ENCODE results near the gene FOXF1. TPM values are rescaled to one million over a fixed set of nuclear protein-coding genes. Genes with fewer than 3 reads are reported as not detected.

The FOXF1 gene
- total RNA-seq, 6 donors from 2014 or later: 6.3 to 73.6 (median 24.5) TPM

DNA sequence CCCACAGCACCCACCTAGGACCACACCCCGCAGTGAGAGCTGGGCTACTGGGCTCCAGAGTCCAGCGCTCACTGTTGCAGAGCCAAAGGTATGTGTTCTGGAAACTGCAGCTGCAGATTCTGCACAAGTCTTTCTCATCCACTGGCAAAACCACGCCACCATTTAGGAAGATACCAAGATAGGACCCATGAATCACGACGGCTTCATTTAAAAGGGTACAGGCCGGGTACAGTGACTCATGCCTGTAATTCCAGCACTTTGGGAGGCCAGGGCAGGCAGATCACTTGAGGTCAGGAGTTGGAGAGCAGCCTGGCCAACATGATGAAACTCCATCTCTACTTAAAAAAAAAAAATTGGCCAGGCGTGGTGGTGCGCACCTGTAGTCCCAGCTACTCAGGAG is 18.8 kb downstream of the FOXF1 start:
- no peaks in the 10 kb centered on the region for H3K9me3 ChIP-seq
- no peak for ATAC-seq (ENCODE audit: low FRiP score in 2 of 2)
- WGBS, 2 donors: 87 to 91% methylated on average over 7 to 8 of the region's 8 CpGs
- H3K27me3 ChIP-seq: no peaks in the 10 kb centered on the region
- no peaks in the 10 kb centered on the region for H3K4me1 ChIP-seq
- no peak overlapping the region for H3K4me3 ChIP-seq
- TF ChIP-seq EP300 (IDR thresholded peaks at IDR 0.05) (no peak), POLR2A (IDR thresholded peaks at IDR 0.05) (no peak), POLR2AphosphoS5 (IDR thresholded peaks at IDR 0.05) (no peak)
- TF ChIP-seq, protein P1, sequence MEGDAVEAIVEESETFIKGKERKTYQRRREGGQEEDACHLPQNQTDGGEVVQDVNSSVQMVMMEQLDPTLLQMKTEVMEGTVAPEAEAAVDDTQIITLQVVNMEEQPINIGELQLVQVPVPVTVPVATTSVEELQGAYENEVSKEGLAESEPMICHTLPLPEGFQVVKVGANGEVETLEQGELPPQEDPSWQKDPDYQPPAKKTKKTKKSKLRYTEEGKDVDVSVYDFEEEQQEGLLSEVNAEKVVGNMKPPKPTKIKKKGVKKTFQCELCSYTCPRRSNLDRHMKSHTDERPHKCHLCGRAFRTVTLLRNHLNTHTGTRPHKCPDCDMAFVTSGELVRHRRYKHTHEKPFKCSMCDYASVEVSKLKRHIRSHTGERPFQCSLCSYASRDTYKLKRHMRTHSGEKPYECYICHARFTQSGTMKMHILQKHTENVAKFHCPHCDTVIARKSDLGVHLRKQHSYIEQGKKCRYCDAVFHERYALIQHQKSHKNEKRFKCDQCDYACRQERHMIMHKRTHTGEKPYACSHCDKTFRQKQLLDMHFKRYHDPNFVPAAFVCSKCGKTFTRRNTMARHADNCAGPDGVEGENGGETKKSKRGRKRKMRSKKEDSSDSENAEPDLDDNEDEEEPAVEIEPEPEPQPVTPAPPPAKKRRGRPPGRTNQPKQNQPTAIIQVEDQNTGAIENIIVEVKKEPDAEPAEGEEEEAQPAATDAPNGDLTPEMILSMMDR (IDR thresholded peaks at IDR 0.05): no peak
- no peak overlapping the region for H3K27ac ChIP-seq
- no peak for DNase-seq
- H3K36me3 ChIP-seq: peaks cover 0 to 38% (median 13%) of the 10 kb centered on the region in 4 donors

DNA sequence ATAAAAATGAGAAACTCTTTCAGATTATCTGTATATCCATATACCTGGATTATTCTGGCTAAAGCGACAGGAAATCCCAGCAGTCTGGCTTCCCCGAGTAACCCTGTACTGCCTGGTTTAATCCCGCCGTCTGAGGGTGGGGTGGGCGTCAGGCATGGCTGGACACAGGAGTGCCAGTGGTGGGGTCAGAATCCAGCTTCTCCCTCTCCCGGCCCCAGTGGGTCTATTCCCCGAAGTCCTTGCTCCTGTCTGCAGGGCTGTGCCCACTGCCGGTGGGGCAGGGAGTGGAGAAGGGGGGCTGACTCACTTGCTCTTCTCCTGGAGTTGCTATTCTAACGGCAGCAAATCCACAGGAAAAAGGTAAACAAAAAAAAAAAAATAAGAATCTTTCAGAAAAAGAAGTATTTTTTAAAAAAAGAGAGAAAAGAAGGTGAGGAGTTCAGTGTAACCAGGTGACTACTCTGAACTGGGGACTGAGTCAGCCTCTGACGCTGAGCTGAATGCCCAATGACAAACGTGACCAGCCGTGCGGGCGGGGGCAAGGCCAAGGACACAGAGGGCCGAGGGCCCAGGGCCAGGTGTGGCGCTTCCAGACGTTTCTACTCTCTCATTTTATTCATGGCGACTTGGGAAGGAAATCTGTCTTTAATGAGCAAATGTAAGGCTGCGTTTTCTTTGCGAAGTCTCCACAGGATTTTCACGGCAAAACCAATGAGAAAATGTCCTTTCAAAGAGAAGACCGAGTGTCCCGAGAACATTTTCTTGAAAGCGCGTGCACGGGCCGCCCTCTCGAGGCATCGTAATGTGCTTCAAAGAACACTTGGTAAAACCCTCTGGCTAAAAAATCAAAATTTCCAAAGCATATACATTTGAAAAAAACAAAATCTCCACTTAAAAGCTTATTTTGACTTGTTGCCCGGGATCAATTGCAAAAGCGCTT is 20.2 kb downstream of the FOXF1 start:
- Histone ChIP-seq H3K4me1 (no peaks in the 10 kb centered on the region), H3K27ac (no peak overlapping the region), H3K4me3 (no peak overlapping the region), H3K36me3 (peaks cover 0 to 39% (median 13%) of the 10 kb centered on the region in 4 donors), H3K27me3 (no peaks in the 10 kb centered on the region), H3K9me3 (no peaks in the 10 kb centered on the region)
- WGBS, 2 donors: 87 to 89% methylated on average over 31 of the region's 31 CpGs
- DNase-seq (peak in 1 of 2 donors; percentile 72), ATAC-seq (ENCODE audit: low FRiP score in 2 of 2) (no peak)
- TF ChIP-seq POLR2AphosphoS5 (IDR thresholded peaks at IDR 0.05) (no peak), POLR2A (IDR thresholded peaks at IDR 0.05) (no peak), EP300 (IDR thresholded peaks at IDR 0.05) (no peak)
- TF ChIP-seq, protein P1 (IDR thresholded peaks at IDR 0.05): no peak

DNA sequence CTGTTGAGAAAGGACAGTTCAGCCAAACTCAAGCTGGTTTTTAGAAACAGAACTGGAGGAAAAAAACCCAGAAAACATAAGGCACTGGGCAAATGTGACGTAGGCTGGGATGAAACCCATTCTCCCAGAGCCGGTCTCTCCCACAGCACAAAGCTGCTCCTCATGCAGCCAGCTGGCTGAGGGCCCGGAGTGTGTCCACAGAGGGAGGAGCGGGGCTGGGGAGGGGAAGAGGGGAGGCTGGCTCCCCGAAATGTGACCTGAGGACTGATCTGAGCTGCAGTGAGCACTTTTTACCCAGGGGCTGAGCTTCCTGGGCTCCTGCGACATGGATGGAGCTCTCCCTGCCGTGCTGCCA is 20.8 kb downstream of the FOXF1 start:
- no peaks in the 10 kb centered on the region for H3K27me3 ChIP-seq
- no peak overlapping the region for H3K4me3 ChIP-seq
- peak in 1 of 2 donors; percentile 54 for ATAC-seq (ENCODE audit: low FRiP score in 2 of 2)
- TF ChIP-seq POLR2A (IDR thresholded peaks at IDR 0.05): no peak
- no peak for TF ChIP-seq POLR2AphosphoS5 (IDR thresholded peaks at IDR 0.05)
- no peak for TF ChIP-seq EP300 (IDR thresholded peaks at IDR 0.05)
- TF ChIP-seq, protein P1 (IDR thresholded peaks at IDR 0.05): no peak
- no peaks in the 10 kb centered on the region for H3K9me3 ChIP-seq
- WGBS, 2 donors: 83 to 90% methylated on average over 7 of the region's 7 CpGs
- peaks cover 0 to 43% (median 14%) of the 10 kb centered on the region in 4 donors for H3K36me3 ChIP-seq
- no peak for DNase-seq
- H3K4me1 ChIP-seq: no peaks in the 10 kb centered on the region
- H3K27ac ChIP-seq: no peak overlapping the region

DNA sequence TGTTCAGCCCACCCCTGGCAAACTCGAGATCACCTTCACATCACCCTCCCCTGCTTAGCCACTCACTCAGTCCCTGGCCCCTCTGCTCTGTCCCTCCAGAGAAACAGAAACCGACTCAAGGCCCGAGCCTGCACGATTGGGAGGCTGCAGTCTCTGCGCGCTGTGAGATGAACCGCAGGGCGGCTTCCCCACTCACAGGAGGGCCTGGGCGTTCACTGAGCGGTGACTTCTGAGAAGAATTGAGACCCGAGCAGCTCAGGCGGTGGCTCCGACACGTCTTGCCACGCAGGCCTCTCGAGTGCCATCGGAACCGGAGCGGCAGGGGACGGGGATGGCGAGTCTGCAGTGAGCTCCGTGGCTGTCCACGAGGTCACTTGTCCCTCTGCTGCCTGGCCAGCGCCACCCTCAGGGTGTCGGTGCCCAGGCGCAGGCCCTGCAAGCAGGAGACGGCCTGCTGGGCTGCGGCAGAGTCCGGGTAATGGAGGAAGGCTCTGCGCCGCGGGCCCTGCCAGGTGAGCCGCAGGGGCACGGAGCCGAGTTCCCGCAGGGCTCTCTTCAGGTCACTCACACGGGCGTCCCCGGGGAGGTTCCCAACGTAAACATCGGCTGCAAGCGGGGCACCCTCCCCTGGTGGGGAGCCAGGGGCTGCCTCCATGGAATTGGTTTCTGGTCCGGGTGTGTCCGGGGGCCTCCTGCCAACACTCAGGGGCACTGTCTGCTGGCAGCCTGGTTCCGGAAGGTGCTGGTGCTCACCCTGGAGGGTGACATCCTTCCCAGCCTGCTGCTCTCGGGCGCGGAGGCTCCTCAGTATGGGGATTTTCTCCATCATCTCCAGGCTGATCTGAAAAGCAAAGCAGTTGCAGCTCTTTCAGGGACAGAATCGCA is 21.6 kb downstream of the FOXF1 start:
- no peaks in the 10 kb centered on the region for H3K27me3 ChIP-seq
- H3K27ac ChIP-seq: no peak overlapping the region
- peak in 1 of 2 donors; percentile 80 for DNase-seq
- ATAC-seq (ENCODE audit: low FRiP score in 2 of 2): no peak
- peaks cover 0 to 51% (median 16%) of the 10 kb centered on the region in 4 donors for H3K36me3 ChIP-seq
- no peaks in the 10 kb centered on the region for H3K9me3 ChIP-seq
- H3K4me1 ChIP-seq: no peaks in the 10 kb centered on the region
- WGBS, 2 donors: 91 to 96% methylated on average over 19 to 43 of the region's 49 CpGs
- H3K4me3 ChIP-seq: no peak overlapping the region
- TF ChIP-seq, protein P1 (IDR thresholded peaks at IDR 0.05): no peak
- no peak for TF ChIP-seq POLR2A (IDR thresholded peaks at IDR 0.05)
- no peak for TF ChIP-seq EP300 (IDR thresholded peaks at IDR 0.05)
- TF ChIP-seq POLR2AphosphoS5 (IDR thresholded peaks at IDR 0.05): no peak

All from upper lobe of left lung (tissue), 6 donors.